Activated CD4-positive, alpha-beta T cell treated with anti-CD3 and anti-CD28 coated beads, Interleukin-2, Interleukin-6, amounts not matched to agents 100 ng/mL and 50 ng/mL, durations not matched to agents 16 hours and 8 hours (primary cell): Measurements from ENCODE around the gene CASP5.
"Not testable (repeated sequence)": the region's sequence is repeated elsewhere in the genome, so short reads cannot be mapped to it uniquely, and the experiment has no call there.

Source experiments
- DNase-seq: peaks from one replicate; pipeline ENCODE4 v3.0.0-alpha.2; 2020

The CASP5 gene

DNA sequence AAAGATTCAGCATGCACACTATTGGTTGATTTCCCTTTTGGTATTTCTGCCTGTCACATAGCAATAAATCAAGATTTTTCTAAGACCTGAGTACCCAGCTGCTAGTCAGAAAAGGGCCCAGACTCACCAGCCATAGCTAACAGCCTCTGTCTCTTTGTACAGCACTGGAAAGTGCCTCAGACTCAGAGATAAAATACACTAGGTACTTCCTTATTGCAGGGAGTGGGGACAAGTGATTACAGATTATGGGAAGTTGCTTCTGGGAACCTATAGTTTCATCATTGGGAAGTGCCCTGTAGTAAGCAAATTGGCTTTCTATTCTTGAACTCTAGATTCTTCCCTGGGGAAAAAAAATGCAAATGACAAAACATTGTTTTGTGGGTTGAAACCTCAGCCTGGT, at the start of gene CASP5:
TSS of gene CASP5 (minus strand) at position 166 of the 400 bp plus-strand sequence. CDS start at position 134, 32 bp downstream.
- DNase-seq, result no peak

DNA sequence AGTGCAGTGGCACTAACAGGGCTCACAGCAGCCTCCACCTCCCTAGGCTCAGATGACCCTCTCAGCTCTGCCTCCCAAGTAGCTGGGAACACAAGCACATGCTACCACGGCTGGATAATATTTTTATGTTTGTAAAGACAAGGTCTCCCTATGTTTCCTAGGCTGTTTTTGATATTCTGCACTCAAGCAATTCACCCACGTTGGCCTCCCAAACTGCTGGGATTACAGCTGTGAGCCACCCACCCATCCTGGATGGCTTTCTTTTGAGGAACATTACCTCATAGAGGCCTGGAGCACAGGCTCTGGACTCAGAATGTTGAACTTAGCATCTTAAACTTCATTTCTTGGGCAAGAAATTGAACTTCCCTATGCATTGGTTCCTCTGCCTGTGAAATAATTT, 49.1 kb upstream of the CASP5 start:
- DNase-seq, result not testable (repeated sequence)

DNA sequence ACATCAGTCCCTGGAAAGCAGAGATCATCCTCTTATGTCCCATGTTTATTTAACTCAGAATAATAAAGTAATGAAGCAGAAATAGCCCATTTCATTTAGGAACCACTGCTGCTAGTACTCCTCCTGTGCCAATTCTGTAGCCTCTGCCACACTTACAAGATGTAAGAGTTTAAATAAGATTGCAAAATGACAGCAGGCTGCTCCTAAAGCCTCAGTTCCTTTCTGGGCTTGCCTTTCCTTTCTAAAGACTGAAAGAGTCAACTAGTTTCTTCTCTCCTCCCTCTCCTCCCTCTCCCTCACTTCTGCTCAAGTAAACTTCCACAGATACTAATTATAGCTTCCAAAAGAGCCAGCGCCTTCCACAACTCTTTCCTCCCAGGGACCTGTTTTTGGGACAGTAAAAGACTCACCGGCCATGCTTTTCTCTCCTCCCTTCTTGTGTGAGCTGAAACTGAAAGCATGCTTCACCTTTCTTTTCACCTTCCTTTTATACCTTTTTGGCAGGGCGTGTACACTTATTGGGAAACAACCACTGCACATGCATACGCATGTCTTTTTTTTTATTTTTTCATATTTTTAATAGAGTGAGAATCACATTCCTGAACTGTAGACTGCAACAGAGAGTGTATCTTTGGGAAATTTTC, 48.2 kb upstream of the CASP5 start:
- DNase-seq, result peak; percentile 9

GRCh38 chr11:105070306-105070705, 47.3 kb upstream of the CASP5 start:
- DNase-seq, result no peak

DNA sequence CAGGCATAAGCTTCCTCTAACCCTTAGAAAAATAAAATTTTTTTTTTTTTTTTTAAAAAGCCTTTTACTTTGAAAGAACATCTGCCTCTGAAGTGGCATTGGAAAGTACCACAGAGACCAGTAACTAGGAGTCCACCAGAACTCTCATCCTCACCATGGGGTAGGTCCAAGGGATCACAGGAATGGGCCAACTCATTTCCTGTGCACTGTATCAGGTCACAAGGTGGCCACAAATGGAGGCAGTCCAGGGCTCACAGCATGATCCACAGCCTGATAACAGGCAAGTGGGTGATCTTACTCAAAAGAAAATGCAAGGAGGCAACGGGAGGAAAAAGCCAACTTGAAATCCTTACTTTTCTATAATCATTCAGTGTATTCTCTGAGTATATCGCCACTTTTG, 46.8 kb upstream of the CASP5 start:
- not testable (repeated sequence) for DNase-seq

- not testable (repeated sequence) for DNase-seq
These were observed 40.4 kb upstream of the CASP5 start for GRCh38 chr11:105063245-105063941.

- DNase-seq, result no peak
These were observed 34.5 kb upstream of the CASP5 start for GRCh38 chr11:105057432-105057831.

- no peak for DNase-seq
These were observed 33.5 kb upstream of the CASP5 start for GRCh38 chr11:105056446-105056845.

DNA sequence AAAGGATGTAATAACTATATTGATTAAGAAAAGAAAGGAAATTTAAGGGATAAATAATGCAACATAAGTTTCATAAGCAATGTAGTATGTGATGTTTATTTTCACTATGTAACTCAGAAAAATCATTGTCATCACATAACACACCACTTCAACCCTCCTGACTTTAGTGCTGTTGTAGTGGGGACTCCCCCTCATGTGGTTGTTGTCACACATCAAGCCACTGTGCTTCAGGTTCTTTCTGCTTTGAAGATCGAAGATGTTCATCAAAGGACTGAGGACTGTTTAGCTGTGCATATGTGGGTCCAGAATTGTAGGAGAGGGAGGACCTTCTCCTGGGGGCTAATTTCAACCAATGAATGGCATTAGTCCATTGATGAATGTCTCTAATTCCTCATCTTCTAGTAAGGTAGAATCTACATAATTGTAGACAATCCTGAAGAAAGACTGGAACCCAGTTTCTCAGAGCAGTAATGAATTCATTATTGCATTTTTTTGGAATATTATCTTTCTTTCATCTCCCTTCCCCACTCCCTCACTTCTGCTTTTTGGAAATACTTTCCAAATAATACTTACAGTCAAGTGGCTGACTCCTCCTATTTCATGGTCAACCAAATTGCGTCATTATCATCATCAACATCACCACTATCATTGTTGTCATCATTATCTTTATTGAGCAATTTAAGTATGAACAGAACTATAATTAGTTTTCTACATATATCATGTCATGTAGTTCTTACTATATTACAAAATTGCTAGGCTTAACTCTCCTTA, 31.9 kb upstream of the CASP5 start:
- DNase-seq, result no peak

- DNase-seq, result no peak
These were observed 29.5 kb upstream of the CASP5 start for GRCh38 chr11:105052487-105052886.

GRCh38 chr11:105051559-105051958, 28.6 kb upstream of the CASP5 start:
- no peak for DNase-seq

- no peak for DNase-seq
These were observed 26.5 kb upstream of the CASP5 start for GRCh38 chr11:105049481-105049880.

GRCh38 chr11:105046898-105047579, 24.1 kb upstream of the CASP5 start:
- no peak for DNase-seq

GRCh38 chr11:105045676-105046296, 22.8 kb upstream of the CASP5 start:
- no peak for DNase-seq

GRCh38 chr11:105044557-105045524, 21.9 kb upstream of the CASP5 start, which contains the start of gene CARD16:
Gene CARD16 (minus strand): TSS chr11:105045335. CDS start chr11:105045297, 38 bp downstream.
- DNase-seq, result peak; percentile 76

DNA sequence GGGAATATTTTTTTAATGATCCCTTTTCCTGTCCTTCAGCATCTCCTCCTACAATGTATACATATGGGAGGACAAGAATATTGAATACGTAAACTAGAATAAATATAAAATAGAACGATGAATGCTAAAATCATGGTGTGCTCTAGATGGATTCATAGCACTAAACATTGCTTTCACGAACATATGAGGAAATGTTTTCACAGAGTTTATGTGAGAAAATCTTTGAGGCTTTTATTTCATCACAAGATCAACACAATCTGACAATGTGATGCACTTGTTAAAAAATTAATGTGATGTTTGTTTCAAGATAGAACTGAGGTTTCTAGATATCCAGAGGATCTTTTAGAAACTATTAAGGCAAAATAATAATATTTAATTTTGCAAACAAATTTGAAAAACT, 19.2 kb upstream of the CASP5 start:
- no peak for DNase-seq

DNA sequence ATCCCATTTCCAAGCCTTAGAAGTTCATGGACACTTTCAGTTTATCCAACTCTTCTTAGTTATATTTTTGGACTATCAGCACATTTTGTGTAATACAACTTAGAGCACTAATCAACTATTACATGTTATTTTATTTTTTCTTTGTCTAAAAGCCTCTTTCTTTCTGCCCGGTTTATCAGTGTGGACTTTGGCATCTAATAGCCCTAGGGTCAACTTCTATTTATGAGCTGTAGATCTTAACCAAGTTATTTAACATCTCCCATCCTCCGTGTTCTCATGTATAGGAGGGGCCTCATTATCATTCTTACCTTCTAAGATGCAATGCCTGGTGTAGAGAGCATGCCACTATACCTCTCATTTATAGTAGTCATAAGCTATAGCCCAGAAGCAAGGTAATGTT, 17.7 kb upstream of the CASP5 start:
- DNase-seq, result no peak

DNA sequence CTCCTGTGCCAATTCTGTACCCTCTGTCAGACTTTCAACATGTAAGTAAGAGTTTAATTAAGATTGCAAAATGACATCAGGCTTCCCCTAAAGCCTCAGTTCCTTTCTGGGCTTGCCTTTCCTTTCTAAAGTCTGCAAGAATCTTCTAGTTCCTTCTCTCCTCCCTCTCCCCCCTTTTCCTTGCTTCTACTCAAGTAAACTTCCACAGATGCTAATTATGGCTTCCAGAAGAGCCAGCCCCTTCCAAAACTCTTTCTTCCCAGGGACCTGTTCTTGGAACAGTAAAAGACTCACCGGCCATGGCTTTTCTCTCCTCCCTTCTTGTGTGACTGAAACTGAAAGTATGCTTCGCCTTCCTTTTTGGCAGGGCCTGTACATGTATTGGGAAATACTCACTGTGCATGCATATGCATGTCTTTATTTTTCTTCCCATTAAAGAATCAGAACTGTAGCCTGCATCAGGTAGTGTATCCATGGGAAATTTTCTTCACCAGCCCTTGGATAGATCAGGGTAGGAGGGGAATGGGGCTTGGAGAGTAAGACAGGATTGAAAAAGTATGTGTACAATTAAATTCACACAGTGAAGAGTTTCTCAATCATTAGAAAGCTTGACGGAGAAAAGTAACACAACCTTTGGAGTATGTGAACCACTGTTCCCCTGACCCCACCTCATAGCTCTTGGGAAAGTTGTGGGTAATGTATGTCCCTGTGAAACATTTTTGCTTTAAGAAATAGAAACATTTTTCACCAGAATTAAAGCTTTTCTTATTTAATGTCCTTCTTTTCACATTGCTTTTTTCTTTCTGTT, 12.0 kb upstream of the CASP5 start, which contains the start of gene CASP1:
TSS of gene CASP1 (minus strand) at position 332 of the 808 bp plus-strand sequence. CDS start at position 301, 31 bp downstream.
- peak; percentile 69 for DNase-seq

GRCh38 chr11:105034388-105034787, 11.4 kb upstream of the CASP5 start:
- not testable (repeated sequence) for DNase-seq

DNA sequence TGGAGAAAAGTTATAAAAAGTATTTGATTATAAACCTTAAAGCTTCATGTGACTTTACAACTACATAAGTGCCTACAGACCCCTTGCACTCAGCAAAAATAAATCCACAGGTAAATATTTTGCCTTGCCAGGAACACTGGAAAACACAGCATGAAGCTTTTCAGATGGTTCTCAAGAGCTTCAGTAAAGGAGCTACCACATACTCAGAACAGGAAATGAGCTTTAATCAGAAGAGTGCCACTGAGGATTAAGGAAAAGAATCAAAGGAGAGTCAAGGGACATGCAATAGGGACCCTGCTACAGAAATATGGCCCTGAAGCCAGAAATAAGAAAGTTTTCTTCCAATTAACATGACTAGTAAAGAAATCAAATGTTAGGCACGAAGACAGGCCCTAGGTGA, 10.8 kb upstream of the CASP5 start:
- DNase-seq, result no peak
